Endodermal cell (in vitro differentiated cells): ENCODE measurements around the gene PALLD. TPM values are rescaled to one million over a fixed set of nuclear protein-coding genes. Genes with fewer than 3 reads are reported as not detected.

Experiments
- DNase-seq: peaks from one replicate; pipeline ENCODE4 v3.0.0-alpha.2; 2017
- H3K27ac ChIP-seq: 2 replicates; pipeline ENCODE4 v1.5.1; 2013; ENCODE audit warnings: mild to moderate bottlenecking, low read depth, low read length, moderate library complexity
- H3K27me3 ChIP-seq: 2 replicates; pipeline ENCODE4 v1.6.1; 2013; ENCODE audit warnings: mild to moderate bottlenecking, low read length, moderate library complexity; ENCODE audit not compliant: insufficient read depth, control insufficient read depth, poor library complexity, severe bottlenecking
- H3K36me3 ChIP-seq: 2 replicates; pipeline ENCODE4 v1.7.0; 2013; ENCODE audit warnings: mild to moderate bottlenecking, low read length, moderate library complexity; ENCODE audit not compliant: control insufficient read depth, insufficient read depth
- H3K4me1 ChIP-seq: one replicate; pipeline ENCODE4 v1.7.0; 2013; ENCODE audit warnings: low read length; ENCODE audit not compliant: control insufficient read depth, insufficient read depth
- H3K4me3 ChIP-seq: 2 replicates; pipeline ENCODE4 v1.5.1; 2013; ENCODE audit warnings: mild to moderate bottlenecking, low read length, moderate library complexity
- H3K9ac ChIP-seq: 2 replicates; pipeline ENCODE4 v1.6.1; 2013; ENCODE audit warnings: mild to moderate bottlenecking, low read length, moderate library complexity; ENCODE audit not compliant: poor library complexity, severe bottlenecking; ENCODE audit errors: extremely low read depth
- H3K9me3 ChIP-seq: 2 replicates; pipeline ENCODE4 v1.6.1; 2013; ENCODE audit warnings: mild to moderate bottlenecking, low read length, moderate library complexity; ENCODE audit not compliant: control insufficient read depth
- H3K27ac Mint-ChIP-seq: 2 replicates; pipeline ENCODE4 v1.8.0; 2020; ENCODE audit warnings: mixed read lengths
- H3K27me3 Mint-ChIP-seq: 2 replicates; pipeline ENCODE4 v1.8.0; 2021; ENCODE audit warnings: mild to moderate bottlenecking, mixed read lengths; ENCODE audit not compliant: insufficient read depth
- H3K36me3 Mint-ChIP-seq: 2 replicates; pipeline ENCODE4 v1.8.0; 2020; ENCODE audit warnings: low read depth, mixed read lengths
- H3K4me1 Mint-ChIP-seq: 2 replicates; pipeline ENCODE4 v1.8.0; 2020; ENCODE audit warnings: mixed read lengths
- H3K4me3 Mint-ChIP-seq: 2 replicates; pipeline ENCODE4 v1.8.0; 2020; ENCODE audit warnings: mild to moderate bottlenecking, moderate library complexity, mixed read lengths
- H3K9me3 Mint-ChIP-seq: 2 replicates; pipeline ENCODE4 v1.8.0; 2020; ENCODE audit warnings: mild to moderate bottlenecking, mixed read lengths
- WGBS, 2 experiments: methylation state at CpG; one replicate each; pipeline versions ENCODE4 v1.1.5 to v1.1.7; 2013; ENCODE audit warnings: missing lambda C conversion rate in 2 of 2, mixed read lengths in 1 of 2; ENCODE audit not compliant: insufficient coverage in 1 of 2, insufficient read length in 1 of 2; 5-methylcytosine and 5-hydroxymethylcytosine counted together
- total RNA-seq, 2 donors: library from RNA; stranded (reverse); fragmentation: NEBNext Ultra II Directional in 1 of 2; extraction: Animal tissue kit (Norgen Biotek cat#: 25700) in 1 of 2; gene quantifications; 2 replicates in 1 of 2; 3 replicates in 1 of 2; pipeline ENCODE4 v1.2.1, GENCODE V29; 2021
- TF ChIP-seq, protein P1 (sequence below): fragments of 200-600 bp; sonication (generic); conservative IDR thresholded peaks from 2 replicates; pipeline ENCODE4 v1.5.0; 2021; ENCODE audit warnings: antibody characterized with exemption, mild to moderate bottlenecking

Gene PALLD
- total RNA-seq, 2 donors from 2014 or later, result 51.8 to 86.7 TPM

DNA sequence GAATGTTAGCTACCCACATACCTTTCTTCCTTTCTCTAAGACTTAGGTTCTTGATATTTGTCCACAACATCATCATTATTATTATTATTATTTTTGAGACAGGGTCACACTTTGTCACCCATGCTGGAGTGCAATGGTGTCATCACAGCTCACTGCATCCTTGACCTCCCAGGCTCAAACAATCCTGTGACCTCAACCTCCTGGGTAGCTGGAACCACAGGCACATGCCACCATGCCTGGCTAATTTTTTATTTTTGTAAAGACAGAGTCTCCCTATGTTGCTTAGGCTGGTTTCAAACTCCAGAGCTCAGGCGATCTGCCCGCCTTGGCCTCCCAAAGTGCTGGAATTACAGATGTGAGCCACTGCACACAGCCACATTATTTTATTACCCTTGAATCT lies 394.2 kb downstream of the PALLD start:
- Histone ChIP-seq H3K27ac (no peak overlapping the region), H3K9me3 (no peaks in the 10 kb centered on the region), H3K27me3 (no peaks in the 10 kb centered on the region), H3K4me1 (peaks cover 4% of the 10 kb centered on the region), H3K36me3 (peaks cover 88% of the 10 kb centered on the region), H3K4me3 (no peak overlapping the region), H3K9ac (no peak overlapping the region)
- H3K27me3 Mint-ChIP-seq, result no peaks in the 10 kb centered on the region
- TF ChIP-seq, protein P1, sequence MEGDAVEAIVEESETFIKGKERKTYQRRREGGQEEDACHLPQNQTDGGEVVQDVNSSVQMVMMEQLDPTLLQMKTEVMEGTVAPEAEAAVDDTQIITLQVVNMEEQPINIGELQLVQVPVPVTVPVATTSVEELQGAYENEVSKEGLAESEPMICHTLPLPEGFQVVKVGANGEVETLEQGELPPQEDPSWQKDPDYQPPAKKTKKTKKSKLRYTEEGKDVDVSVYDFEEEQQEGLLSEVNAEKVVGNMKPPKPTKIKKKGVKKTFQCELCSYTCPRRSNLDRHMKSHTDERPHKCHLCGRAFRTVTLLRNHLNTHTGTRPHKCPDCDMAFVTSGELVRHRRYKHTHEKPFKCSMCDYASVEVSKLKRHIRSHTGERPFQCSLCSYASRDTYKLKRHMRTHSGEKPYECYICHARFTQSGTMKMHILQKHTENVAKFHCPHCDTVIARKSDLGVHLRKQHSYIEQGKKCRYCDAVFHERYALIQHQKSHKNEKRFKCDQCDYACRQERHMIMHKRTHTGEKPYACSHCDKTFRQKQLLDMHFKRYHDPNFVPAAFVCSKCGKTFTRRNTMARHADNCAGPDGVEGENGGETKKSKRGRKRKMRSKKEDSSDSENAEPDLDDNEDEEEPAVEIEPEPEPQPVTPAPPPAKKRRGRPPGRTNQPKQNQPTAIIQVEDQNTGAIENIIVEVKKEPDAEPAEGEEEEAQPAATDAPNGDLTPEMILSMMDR, result no peak
- H3K36me3 Mint-ChIP-seq, result peaks cover 54% of the 10 kb centered on the region
- 85 to 89% methylated on average over 2 of the region's 2 CpGs for WGBS, 2 experiments
- H3K4me3 Mint-ChIP-seq, result no peak overlapping the region
- H3K27ac Mint-ChIP-seq, result no peak overlapping the region
- H3K9me3 Mint-ChIP-seq, result no peaks in the 10 kb centered on the region
- peaks cover 6% of the 10 kb centered on the region for H3K4me1 Mint-ChIP-seq
- no peak for DNase-seq

DNA sequence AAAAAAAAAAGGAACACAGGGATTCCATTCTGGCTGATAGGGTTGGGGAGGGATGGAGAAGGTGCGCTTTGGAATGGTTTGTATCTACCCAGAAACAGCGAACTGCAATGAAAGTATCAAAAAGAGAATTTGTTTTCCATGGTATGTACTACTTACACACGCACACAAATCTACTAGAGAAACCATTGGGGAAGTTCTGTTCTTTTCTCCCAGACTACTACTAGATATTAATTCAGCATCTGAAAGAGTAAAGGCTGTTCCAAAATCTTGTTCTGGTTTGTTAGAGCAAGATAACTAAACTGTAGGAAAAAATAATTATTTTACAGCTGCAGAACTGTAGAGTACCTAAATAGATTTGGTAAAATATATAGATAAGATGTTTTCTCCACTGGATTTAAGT lies 394.8 kb downstream of the PALLD start:
- Mint-ChIP-seq H3K4me1 (peaks cover 6% of the 10 kb centered on the region), H3K4me3 (no peak overlapping the region), H3K9me3 (no peaks in the 10 kb centered on the region), H3K36me3 (peaks cover 58% of the 10 kb centered on the region), H3K27ac (no peak overlapping the region), H3K27me3 (no peaks in the 10 kb centered on the region)
- Histone ChIP-seq H3K27ac (no peak overlapping the region), H3K27me3 (no peaks in the 10 kb centered on the region), H3K36me3 (peaks cover 87% of the 10 kb centered on the region), H3K4me3 (no peak overlapping the region), H3K9me3 (no peaks in the 10 kb centered on the region), H3K9ac (no peak overlapping the region), H3K4me1 (peaks cover 4% of the 10 kb centered on the region)
- no peak for DNase-seq
- TF ChIP-seq, protein P1, result no peak
- WGBS, 2 experiments, result 92% methylated on average over 3 of the region's 3 CpGs; no CpG with 5 or more reads in 1 of the 2 experiments

DNA sequence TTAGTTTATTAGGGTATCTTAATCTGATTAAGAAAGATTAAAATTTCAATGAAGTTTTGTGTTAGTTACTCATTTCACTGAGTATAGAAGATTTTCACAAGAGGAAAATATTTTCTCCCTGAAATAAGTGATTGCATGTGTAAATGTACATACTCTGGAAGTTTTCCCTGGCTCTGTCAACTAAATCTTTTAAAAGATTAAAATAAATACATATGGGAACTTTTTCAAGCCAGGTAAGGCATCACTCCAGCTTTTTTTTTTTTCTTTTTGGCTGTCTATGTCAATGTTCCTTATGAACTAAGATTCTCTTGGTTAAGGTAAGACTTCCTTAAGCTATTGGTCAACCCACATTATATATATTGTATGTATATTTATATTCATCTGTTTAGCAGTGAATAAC lies 395.6 kb downstream of the PALLD start:
- H3K27ac ChIP-seq, result no peak overlapping the region
- Mint-ChIP-seq H3K4me1 (peaks cover 4% of the 10 kb centered on the region), H3K4me3 (no peak overlapping the region), H3K27me3 (no peaks in the 10 kb centered on the region), H3K27ac (no peak overlapping the region), H3K9me3 (no peaks in the 10 kb centered on the region), H3K36me3 (peaks cover 58% of the 10 kb centered on the region)
- no peak for DNase-seq
- TF ChIP-seq, protein P1, result no peak
- no peak overlapping the region for H3K4me3 ChIP-seq
- H3K27me3 ChIP-seq, result no peaks in the 10 kb centered on the region
- peaks cover 2% of the 10 kb centered on the region for H3K4me1 ChIP-seq
- H3K9me3 ChIP-seq, result no peaks in the 10 kb centered on the region
- no peak overlapping the region for H3K9ac ChIP-seq
- peaks cover 94% of the 10 kb centered on the region for H3K36me3 ChIP-seq
